Measurements from ENCODE around the gene ZFAND3. TPM values are rescaled to one million over a fixed set of nuclear protein-coding genes. Genes with fewer than 3 reads are reported as not detected.
"Not testable (repeated sequence)": the region's sequence is repeated elsewhere in the genome, so short reads cannot be mapped to it uniquely, and the experiment has no call there.

Gene ZFAND3
- total RNA-seq, 1 donor from 2014 or later: 56.3 TPM

- ATAC-seq (ENCODE audit: low read depth) (no peak), DNase-seq (no peak)
- Mint-ChIP-seq H3K4me3 (no peak overlapping the region), H3K27me3 (no peaks in the 10 kb centered on the region), H3K36me3 (ENCODE audit: low read depth) (peaks cover 2% of the 10 kb centered on the region), H3K27ac (no peak overlapping the region), H3K9me3 (no peaks in the 10 kb centered on the region), H3K4me1 (peaks cover 7% of the 10 kb centered on the region)
- ChIA-PET CTCF (interaction anchor here (1.3 kb wide), 1 partner anchor 9 kb away, joined by 4 read pairs; no protein-coding TSS in a partner anchor), POLR2A (no interaction called here)
- intact Hi-C loops (cut with micrococcal nuclease): no loop called here
- TF ChIP-seq CTCF (IDR thresholded peaks at IDR 0.05): no peak
Measured at GRCh38 chr6:38043259-38043753, 223.8 kb downstream of the ZFAND3 start.

- H3K4me1 Mint-ChIP-seq: peaks cover 4% of the 10 kb centered on the region
- H3K36me3 Mint-ChIP-seq (ENCODE audit: low read depth): peaks cover 3% of the 10 kb centered on the region
- H3K27ac Mint-ChIP-seq: no peak overlapping the region
- TF ChIP-seq CTCF (IDR thresholded peaks at IDR 0.05): no peak
- no peaks in the 10 kb centered on the region for H3K9me3 Mint-ChIP-seq
- ChIA-PET POLR2A (no interaction called here), CTCF (no interaction called here)
- ATAC-seq (ENCODE audit: low read depth): no peak
- no peak overlapping the region for H3K4me3 Mint-ChIP-seq
- no peaks in the 10 kb centered on the region for H3K27me3 Mint-ChIP-seq
- intact Hi-C loops (cut with micrococcal nuclease): no loop called here
- DNase-seq: no peak
Measured at GRCh38 chr6:38045701-38046305, 226.3 kb downstream of the ZFAND3 start.

GRCh38 chr6:38047562-38047961, 228.0 kb downstream of the ZFAND3 start:
- no peak for TF ChIP-seq CTCF (IDR thresholded peaks at IDR 0.05)
- peaks cover 3% of the 10 kb centered on the region for H3K36me3 Mint-ChIP-seq (ENCODE audit: low read depth)
- H3K27ac Mint-ChIP-seq: no peak overlapping the region
- H3K27me3 Mint-ChIP-seq: no peaks in the 10 kb centered on the region
- ChIA-PET CTCF (no interaction called here), POLR2A (interaction anchor here (0.7 kb wide), 1 partner anchor 107 kb away, joined by 10 read pairs; no protein-coding TSS in a partner anchor)
- no peaks in the 10 kb centered on the region for H3K4me1 Mint-ChIP-seq
- H3K9me3 Mint-ChIP-seq: no peaks in the 10 kb centered on the region
- DNase-seq (no peak), ATAC-seq (ENCODE audit: low read depth) (no peak)
- no peak overlapping the region for H3K4me3 Mint-ChIP-seq
- intact Hi-C loops (cut with micrococcal nuclease): no loop called here

- CTCF ChIA-PET; H3K27ac Mint-ChIP-seq; H3K27me3 Mint-ChIP-seq; POLR2A ChIA-PET; H3K9me3 Mint-ChIP-seq; intact Hi-C loops (cut with micrococcal nuclease); ATAC-seq (ENCODE audit: low read depth); H3K36me3 Mint-ChIP-seq (ENCODE audit: low read depth); H3K4me3 Mint-ChIP-seq; DNase-seq: not testable (repeated sequence)
- H3K4me1 Mint-ChIP-seq: peaks cover 10% of the 10 kb centered on the region
Measured at GRCh38 chr6:38049861-38050397, 230.4 kb downstream of the ZFAND3 start.

GRCh38 chr6:38051819-38052434, 232.4 kb downstream of the ZFAND3 start:
- TF ChIP-seq CTCF (IDR thresholded peaks at IDR 0.05): no peak
- DNase-seq (no peak), ATAC-seq (ENCODE audit: low read depth) (no peak)
- no peaks in the 10 kb centered on the region for H3K9me3 Mint-ChIP-seq
- H3K27me3 Mint-ChIP-seq: no peaks in the 10 kb centered on the region
- peaks cover 3% of the 10 kb centered on the region for H3K36me3 Mint-ChIP-seq (ENCODE audit: low read depth)
- CTCF ChIA-PET: no interaction called here
- H3K27ac Mint-ChIP-seq: no peak overlapping the region
- POLR2A ChIA-PET: no interaction called here
- intact Hi-C loops (cut with micrococcal nuclease): no loop called here
- no peak overlapping the region for H3K4me3 Mint-ChIP-seq
- H3K4me1 Mint-ChIP-seq: peaks cover 17% of the 10 kb centered on the region
